ENCODE measurements around the gene PRPSAP1. TPM values are rescaled to one million over a fixed set of nuclear protein-coding genes. Genes with fewer than 3 reads are reported as not detected.
A peak's percentile ranks its signal among the peaks of the same experiment; 100 is the strongest.

The PRPSAP1 gene
- total and polyA plus RNA-seq, 2 experiments from 2014 or later = 59.5 to 80.4 TPM

DNA sequence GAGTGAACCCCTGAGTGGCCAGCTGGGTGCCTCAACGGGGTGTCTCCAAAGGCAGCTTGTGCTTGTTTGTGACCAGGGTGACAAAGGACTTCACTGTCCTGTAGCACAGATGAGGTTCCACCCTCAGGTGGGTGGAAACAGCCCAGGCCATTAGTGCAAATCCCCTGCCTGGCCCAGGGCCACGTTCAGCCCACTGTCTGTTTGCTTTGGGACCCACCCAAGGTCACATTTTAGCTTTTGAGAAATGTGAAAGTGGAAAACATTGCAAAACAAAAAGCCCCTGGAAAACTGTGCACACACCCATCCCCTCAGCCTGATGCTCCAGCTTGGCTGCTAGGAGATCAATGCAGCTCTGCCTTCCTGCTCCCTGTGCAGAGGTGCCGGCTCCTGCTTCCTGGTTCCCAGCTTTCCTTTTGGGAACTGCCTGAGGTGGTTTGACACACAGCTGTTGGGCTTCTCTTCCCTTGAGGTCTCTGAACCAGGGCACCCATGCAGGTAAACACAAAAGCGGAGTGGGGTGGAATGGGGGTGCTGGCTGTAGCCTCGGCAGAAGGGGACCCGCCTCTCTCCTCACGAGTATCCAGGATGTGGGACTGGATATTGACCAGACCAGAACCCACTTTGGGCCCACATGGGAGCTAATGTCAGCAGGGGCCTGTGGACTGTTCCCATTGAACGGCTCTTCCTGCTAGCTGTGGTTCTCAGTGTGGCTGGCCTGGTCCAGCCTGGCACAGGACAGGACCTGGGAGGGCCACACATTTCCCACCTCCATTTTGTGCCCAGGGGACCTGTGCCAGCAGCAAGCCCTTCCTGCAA lies 22.8 kb upstream of the PRPSAP1 start:
- no peaks in the 10 kb centered on the region for H3K27me3 ChIP-seq
- TF ChIP-seq, protein P1, sequence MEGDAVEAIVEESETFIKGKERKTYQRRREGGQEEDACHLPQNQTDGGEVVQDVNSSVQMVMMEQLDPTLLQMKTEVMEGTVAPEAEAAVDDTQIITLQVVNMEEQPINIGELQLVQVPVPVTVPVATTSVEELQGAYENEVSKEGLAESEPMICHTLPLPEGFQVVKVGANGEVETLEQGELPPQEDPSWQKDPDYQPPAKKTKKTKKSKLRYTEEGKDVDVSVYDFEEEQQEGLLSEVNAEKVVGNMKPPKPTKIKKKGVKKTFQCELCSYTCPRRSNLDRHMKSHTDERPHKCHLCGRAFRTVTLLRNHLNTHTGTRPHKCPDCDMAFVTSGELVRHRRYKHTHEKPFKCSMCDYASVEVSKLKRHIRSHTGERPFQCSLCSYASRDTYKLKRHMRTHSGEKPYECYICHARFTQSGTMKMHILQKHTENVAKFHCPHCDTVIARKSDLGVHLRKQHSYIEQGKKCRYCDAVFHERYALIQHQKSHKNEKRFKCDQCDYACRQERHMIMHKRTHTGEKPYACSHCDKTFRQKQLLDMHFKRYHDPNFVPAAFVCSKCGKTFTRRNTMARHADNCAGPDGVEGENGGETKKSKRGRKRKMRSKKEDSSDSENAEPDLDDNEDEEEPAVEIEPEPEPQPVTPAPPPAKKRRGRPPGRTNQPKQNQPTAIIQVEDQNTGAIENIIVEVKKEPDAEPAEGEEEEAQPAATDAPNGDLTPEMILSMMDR (IDR thresholded peaks at IDR 0.05; ENCODE audit: low read depth, low read length) = no peak
- peaks cover 18% of the 10 kb centered on the region for H3K4me1 ChIP-seq (ENCODE audit: low read depth)
- H3K9me3 ChIP-seq (ENCODE audit: low read depth) = no peaks in the 10 kb centered on the region
- no peaks in the 10 kb centered on the region for H3K36me3 ChIP-seq
- H3K4me3 ChIP-seq = no peak overlapping the region
- no peak overlapping the region for H3K27ac ChIP-seq
- peak in 1 of 2 donors; percentile 35 for DNase-seq (ENCODE audit: low read depth in 1 of 2, low spot score in 1 of 2)

DNA sequence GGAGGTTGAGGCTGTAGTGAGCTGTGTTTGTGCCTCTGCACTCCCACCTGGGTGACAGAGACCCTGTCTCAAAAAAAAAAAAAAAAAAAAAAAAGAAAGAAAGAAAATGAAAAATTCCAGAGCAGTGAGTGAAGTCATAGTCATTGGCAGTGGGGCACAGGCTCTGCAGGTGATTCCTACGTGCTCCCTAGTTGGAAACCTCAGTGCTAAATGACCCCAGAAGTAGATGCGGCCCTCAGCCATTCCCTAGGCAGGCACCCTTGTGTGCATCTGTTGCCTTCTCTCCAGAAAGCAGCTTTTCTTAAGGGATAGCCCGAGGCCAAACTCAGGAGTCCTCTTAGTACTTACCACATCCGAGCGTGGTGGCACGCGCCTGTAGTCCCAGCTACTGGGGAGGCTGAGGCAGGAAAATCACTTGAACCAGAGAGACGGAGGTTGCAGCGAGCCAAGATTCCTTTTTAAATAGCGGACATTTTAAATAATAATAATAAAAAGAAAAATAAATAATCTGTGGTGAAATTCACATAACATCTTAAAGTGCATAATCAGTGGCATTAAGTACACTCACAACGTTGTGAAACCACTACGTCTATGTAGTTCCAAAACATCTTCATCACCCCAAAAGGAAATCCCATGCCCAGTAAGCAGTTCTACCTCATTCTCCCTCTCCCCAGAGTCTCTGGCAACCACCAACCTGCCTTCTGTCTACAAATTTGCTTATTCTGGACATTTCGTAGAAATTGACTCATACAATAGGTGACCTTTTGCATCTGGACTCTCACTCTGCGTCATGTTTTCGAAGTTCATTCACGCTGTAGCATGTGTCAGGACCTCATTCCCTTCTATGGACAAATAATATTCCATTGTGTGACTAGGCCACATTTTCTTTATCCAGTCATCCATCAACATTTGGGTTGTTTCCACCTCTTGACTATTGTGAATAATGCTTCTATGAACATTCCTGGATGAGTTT lies 18.2 kb upstream of the PRPSAP1 start:
- Histone ChIP-seq H3K27me3 (no peaks in the 10 kb centered on the region), H3K27ac (no peak overlapping the region), H3K9me3 (ENCODE audit: low read depth) (no peaks in the 10 kb centered on the region), H3K36me3 (no peaks in the 10 kb centered on the region), H3K4me3 (no peak overlapping the region), H3K4me1 (ENCODE audit: low read depth) (peaks cover 25% of the 10 kb centered on the region)
- DNase-seq (ENCODE audit: low read depth in 1 of 2, low spot score in 1 of 2) = peak in 1 of 2 donors; percentile 89
- TF ChIP-seq, protein P1 (IDR thresholded peaks at IDR 0.05; ENCODE audit: low read depth, low read length) = no peak

DNA sequence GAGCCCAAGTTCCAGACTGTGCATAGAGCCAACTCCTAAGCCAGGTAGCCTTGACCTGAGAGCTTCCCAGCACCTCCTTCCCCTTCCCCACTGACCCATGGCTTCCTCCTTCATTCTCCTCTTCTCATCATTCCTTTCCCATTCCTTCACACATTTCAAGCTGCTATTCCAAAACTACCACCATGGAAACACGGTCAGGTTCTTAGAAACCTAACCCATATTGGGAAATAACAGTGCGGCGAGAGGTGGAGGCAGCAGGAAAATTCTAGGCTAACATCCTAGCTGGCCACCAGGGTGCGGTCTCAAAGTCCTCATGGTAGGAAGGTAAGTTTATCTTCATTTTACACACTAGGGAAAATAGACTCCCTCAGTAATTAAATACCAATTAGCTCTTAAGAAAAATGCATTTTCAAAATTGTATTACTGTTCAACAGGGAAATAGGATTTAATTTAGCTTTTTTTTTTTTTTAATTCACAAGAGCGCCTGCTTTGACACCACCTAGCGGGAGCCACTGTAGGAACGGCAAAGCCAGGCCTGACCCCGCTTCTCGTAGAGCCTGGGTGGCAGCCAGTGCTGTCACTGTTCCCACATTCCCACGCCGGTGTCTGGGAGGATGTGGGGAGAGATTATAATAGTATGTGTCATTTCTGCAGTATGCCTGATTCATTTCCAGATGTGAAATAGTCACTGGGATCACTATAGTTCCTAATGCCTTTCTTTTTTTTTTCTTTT lies 16.7 kb upstream of the PRPSAP1 start:
- Histone ChIP-seq H3K27me3 (no peaks in the 10 kb centered on the region), H3K27ac (peak overlapping the region; percentile 37), H3K4me1 (ENCODE audit: low read depth) (peaks cover 21% of the 10 kb centered on the region), H3K9me3 (ENCODE audit: low read depth) (no peaks in the 10 kb centered on the region), H3K4me3 (no peak overlapping the region), H3K36me3 (no peaks in the 10 kb centered on the region)
- DNase-seq (ENCODE audit: low read depth in 1 of 2, low spot score in 1 of 2) = peak in 1 of 2 donors; percentile 93
- TF ChIP-seq, protein P1 (IDR thresholded peaks at IDR 0.05; ENCODE audit: low read depth, low read length) = peak; percentile 73

DNA sequence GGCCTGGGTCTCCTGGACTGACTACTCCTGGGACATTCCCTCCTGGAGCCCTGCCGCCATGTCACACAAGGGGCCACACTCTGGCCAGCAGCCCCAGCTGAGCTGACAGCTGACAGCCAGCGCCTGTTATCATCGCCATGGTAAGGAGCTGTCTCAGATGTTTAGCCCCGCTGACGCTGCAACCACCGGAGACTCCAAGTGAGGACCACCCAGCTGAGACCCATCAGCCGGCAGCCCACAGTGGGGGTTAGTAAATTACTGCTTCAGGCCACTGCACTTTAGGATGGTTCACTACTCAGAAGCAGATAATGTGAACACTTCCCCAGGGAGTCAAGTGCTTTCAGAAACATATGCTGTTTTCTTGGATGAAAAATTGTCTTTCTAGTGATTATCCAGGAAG lies 16.1 kb upstream of the PRPSAP1 start:
- peak in 1 of 2 donors; percentile 42 for DNase-seq (ENCODE audit: low read depth in 1 of 2, low spot score in 1 of 2)
- H3K27ac ChIP-seq = peak overlapping the region; percentile 37

More for the DNA sequence above, 16.1 kb upstream of the PRPSAP1 start:
- Histone ChIP-seq H3K27me3 (no peaks in the 10 kb centered on the region), H3K4me1 (ENCODE audit: low read depth) (peaks cover 19% of the 10 kb centered on the region), H3K4me3 (no peak overlapping the region), H3K9me3 (ENCODE audit: low read depth) (no peaks in the 10 kb centered on the region), H3K36me3 (no peaks in the 10 kb centered on the region)
- TF ChIP-seq, protein P1 (IDR thresholded peaks at IDR 0.05; ENCODE audit: low read depth, low read length) = no peak
